ENCODE measurements around the gene RADX.
A peak's percentile ranks its signal among the peaks of the same experiment; 100 is the strongest.

RADX gene

DNA sequence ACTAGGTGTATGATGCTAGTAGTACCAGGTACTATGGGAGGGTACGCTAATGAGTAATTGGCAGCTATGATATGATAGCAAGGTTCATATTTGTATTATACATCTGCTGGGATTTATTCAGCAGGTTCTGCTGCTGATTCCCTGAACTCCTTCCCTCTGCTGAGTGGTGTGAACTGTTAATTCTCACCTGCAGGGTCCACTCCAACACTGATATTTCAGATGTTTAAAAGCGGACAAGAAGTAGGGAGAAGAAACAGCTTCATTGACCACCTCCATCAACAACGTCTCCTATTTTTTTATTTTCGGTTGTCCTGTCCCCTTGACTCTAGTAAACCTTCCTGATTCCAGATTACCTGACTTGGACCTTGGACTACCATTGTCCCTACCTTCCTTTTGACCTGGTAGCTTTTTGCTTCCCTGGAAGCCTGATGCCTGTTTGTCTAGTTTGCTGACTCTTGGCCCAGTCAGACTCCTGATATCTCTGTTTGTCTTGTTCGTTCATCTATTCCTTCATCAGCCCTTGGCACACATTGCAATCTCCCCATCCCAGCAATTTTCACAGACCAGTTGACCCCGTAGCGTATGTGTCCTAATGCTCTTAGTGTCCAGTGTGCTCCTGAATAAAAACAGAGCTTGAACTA is 80.8 kb downstream of the RADX start:
- no peak for DNase-seq

DNA sequence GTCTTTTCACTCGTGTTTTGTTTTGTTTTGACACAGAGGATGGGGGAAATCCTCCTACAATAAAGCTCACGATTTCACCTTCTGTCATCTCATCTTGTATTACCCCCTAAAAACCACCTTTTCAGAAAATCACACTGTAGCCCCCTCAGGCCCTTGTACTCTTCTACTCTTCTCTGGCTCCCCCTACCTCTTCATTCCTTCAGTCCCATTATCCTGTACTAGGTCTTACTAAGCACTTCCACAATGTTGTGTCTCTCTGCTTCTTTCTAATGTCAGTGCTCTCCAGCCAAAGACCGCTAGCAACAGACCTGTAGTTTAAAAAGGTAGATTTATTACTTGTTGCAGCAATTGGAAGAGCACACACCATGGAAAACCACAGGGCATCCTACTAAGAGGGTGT is 84.7 kb downstream of the RADX start:
- no peak for DNase-seq

DNA sequence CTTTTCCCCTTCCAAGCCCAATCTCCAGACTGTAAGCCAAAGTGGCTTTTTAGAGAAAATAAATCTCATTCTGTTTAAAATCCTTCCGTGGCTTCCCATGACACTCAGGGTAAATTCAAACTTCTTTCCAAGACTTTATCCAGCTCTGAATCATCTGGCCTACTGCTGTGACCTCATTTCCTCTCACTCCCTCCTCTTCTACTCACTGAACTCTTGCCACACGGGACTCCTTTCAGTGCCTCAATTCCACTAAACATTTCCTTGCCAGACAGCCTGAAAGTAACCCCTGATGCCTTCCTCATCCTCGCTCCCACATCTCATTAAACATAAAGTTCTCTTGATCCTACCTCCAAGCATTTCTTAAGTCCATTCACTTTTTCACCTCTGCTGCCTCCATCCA is 86.9 kb downstream of the RADX start:
- peak; percentile 63 for DNase-seq

DNA sequence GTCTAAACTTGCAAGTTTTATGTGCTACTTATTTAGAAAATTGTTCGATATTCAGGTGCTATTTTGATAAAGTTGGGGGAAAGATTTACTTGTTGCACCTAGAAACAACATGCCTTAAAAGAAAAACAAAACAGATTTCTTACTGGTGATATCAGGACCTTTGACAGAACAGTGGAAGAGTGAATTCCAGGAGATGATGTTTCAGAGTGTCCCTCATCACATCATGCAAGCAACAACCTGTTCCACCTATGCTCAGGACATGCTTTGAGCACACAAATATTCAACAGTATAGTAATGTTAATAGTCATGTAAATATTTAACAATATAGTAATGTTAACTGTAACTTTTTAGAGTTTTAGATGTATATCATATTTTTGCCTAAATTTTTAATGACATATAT is 90.9 kb downstream of the RADX start:
- DNase-seq = no peak

DNA sequence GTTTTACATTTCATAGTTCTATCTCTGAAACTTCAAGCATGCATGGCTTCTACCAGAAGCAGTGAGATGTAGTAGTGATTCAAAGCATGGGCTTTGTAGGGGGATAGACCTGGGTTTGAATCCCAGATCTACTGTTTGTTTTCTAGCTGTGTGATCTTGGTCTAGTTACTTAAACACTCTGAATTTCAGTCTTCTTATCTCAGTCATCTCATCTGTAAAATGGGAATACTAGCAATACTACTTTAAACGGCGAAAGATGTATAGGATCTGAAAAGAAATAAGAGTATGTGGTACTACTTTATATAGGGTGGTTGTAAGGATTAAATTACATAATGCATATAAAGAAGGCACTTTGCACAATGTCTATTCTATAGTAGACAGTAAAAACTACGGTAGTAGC is 94.7 kb downstream of the RADX start:
- no peak for DNase-seq

DNA sequence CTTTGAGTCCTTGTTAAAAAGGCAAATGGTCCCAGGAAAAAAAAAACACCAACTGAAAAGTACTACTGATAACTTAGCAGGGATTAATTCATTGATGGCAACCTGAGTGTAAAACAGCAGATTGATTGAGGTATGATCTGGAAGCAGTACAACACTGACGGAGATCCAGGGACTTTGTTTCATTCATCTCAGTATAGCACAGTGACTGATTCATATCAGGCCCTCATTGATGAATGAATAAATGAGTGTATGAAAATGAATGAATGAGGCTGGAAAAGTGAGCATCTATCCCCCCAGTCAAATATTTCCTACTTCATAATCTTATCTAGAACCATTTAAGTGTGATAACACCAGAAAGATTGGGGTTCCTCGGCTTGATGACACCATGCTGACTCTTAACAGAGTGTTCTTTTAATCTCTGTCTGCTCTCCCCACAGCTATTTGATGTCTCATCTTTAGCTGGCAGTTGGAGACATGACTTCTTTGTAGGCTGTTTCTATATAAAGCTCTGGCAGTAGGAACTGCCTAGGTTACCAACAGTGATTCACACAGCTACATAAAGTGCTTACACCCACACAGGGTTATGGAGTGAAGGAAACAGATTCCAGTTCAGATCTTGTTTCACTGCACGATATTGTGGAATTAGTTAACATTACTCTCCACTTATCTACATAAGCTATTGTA is 96.1 kb downstream of the RADX start:
- peak; percentile 93 for DNase-seq

DNA sequence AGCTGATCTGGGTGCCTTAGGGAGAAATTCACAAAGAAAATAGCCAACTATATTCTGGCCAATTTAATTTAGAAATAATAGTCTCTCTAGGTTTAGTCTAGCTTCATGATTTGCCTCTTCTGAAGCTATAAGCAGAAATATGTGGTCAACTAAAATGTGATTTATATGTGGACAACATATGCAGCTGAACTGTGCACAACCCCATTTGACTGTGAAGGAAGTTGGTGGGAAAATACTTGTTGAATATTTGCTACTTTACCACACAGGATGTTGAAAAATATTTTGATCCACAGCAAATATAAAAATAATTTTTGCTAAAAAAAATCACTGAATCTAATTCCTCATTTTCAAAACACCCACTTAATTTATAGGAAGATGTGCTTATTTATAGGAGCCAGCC is 99.0 kb downstream of the RADX start:
- DNase-seq = no peak

DNA sequence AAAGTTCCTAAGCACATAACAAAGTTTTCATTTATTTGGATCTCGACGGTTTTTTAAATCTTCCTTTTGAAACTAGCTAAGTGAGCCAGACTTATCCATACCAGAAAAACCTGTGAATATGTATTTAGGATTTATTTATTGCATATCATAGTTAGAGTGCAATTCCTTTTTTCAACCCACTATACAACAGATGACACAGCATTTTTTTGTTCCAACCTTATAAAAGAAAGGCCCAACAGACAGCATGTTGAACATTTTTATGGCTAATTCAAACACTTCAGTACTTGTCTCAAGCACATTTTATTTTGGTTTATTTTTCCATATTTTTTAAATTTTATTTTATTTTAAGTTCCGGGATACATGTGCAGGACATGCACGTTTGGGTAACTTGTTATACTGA is 99.6 kb downstream of the RADX start:
- no peak for DNase-seq

DNA sequence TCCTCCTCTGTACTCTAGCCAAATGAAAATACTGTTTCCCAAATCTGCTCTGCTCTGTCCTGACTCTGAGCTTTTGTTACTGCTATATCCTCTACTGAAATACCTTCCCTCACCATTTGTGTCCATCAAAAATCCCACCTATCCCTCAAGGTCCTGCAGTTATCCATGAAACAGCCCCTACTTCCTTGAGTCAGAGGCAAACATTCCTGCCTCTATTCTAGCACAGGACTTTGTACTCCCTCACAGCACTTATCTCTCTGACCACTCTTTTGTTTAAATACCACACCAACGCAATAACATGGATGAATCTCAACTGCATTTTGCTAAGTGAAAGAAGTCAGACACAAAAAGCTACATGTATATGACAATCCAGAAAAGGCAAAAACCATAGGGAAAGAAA is 104.2 kb downstream of the RADX start:
- DNase-seq = no peak

DNA sequence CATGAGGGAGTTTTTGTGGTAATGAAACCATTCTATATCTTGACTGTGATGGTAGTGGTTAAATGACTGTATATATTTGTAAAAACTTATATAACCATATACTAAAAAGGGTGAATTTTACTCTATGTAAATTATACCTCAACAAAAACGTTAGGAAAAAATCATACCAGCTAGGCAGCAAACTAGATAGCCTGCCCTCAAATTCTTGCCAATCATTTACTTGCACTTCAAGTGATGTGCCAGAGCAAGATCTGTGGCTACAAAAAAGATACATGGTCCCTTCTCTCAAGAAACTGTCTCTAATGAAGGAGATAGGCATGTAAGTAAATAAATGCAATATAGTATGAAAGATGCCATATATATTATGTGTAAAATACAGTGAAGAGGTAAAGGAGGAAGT is 104.7 kb downstream of the RADX start:
- no peak for DNase-seq

DNA sequence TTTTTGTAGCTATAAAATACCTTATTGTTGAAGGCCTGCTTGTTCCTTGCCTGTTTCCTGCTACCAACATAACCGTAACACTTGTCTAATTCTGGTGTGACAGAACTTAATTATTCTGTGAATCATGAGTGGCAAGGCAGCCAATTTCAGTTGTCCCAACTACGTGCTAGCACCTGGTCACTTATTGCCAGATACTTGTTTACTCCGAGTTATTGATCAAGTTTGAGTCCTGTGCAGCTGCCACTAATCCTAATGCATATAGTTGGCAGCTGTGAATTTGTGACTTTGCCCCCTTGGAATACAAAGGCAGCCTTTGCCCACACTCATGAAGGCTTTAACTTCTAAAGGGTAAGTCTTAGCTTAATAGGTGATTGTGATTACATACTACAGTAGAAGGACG is 106.9 kb downstream of the RADX start:
- no peak for DNase-seq

DNA sequence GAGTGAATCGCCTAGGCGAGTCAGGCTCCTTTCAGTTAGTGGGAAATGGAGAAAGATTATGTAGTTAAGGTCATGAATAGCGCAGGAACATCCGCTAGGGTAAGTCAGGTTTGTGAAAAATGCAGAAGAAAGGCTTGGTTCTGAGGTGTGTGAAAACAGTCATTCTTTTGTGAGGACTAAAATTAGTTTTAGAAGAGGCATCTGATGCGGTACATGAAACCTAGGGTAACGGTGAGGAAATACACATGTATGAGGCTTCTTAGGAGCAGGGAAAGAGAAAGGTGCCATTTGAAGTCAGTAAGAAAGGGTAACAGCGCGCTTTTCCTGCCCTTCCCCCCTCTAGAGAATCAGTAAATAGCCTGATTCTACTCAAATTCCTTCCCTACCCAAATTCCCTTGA is 114.2 kb downstream of the RADX start:
- no peak for DNase-seq

DNA sequence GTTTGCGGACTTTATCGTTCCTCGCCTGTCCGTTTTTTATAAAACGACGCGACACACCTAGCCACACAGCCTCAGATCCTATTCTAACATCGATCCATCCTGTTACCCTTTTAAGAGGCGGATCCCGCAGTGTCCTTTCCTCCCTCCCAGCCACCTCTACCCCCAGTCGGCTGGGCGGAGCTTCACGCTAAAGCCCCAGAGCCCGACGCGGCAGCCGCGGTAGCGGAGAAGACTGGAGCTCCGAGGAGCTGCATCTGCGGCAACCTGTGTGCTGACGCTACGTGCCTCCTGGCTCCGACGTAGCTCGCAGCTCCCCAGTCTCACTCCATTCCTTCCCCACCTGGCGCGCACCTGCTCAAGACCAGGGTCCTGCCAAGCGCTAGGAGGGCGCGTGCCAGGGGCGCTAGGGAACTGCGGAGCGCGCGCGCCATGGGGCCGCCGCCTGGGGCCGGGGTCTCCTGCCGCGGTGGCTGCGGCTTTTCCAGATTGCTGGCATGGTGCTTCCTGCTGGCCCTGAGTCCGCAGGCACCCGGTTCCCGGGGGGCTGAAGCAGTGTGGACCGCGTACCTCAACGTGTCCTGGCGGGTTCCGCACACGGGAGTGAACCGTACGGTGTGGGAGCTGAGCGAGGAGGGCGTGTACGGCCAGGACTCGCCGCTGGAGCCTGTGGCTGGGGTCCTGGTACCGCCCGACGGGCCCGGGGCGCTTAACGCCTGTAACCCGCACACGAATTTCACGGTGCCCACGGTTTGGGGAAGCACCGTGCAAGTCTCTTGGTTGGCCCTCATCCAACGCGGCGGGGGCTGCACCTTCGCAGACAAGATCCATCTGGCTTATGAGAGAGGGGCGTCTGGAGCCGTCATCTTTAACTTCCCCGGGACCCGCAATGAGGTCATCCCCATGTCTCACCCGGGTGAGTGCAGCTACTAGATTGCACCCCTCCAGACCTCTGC is 115.0 kb downstream of the RADX start, which contains the start of gene RNF128:
Gene RNF128, plus strand, starts transcription at position 217 of the 953 bp plus-strand sequence. Its CDS starts 213 bp downstream, at position 430.
- DNase-seq = peak; percentile 56

DNA sequence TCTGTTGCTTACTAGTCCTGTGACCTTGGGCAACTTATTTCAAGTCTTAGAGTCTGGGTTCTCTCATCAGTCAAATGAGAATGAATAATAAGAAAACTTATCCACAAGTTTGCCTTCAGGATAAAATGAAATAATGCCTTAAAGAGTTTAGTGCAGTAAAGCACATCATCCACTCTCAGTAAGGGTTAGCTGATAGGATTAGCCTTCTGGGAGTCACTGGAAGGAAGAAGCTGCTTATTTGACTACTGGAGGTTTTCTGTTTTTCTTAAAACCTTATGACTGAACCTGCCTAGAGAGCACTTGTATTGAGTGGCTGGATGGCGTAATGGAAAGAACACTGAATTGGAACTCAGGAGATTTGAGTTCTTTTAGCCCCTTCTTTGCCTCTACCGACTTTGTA is 116.6 kb downstream of the RADX start:
- no peak for DNase-seq

Measured in HCEC 1CT (cell line).